ENCODE data around the gene COX6A1. TPM values are rescaled to one million over a fixed set of nuclear protein-coding genes. Genes with fewer than 3 reads are reported as not detected.

The COX6A1 gene
- total RNA-seq, 1 donor = 366 TPM

- no peak overlapping the region for H3K4me3 ChIP-seq (ENCODE audit: low read depth, low read length)
- no peak for TF ChIP-seq CTCF (IDR thresholded peaks at IDR 0.05; ENCODE audit: insufficient read depth, low read length)
- DNase-seq (ENCODE audit: low read depth) = no peak
Measured at GRCh38 chr12:120455302-120455701, 17.4 kb downstream of the COX6A1 start.

GRCh38 chr12:120457133-120457532 lies 19.2 kb downstream of the COX6A1 start:
- DNase-seq (ENCODE audit: low read depth) = no peak

GRCh38 chr12:120460157-120460556 lies 22.2 kb downstream of the COX6A1 start:
- TF ChIP-seq CTCF (IDR thresholded peaks at IDR 0.05; ENCODE audit: insufficient read depth, low read length) = no peak
- DNase-seq (ENCODE audit: low read depth) = no peak
- H3K4me3 ChIP-seq (ENCODE audit: low read depth, low read length) = no peak overlapping the region

More at GRCh38 chr12:120457133-120457532, 19.2 kb downstream of the COX6A1 start:
- peak; percentile 38 for TF ChIP-seq CTCF (IDR thresholded peaks at IDR 0.05; ENCODE audit: insufficient read depth, low read length)
- no peak overlapping the region for H3K4me3 ChIP-seq (ENCODE audit: low read depth, low read length)

GRCh38 chr12:120462099-120462640 lies 24.3 kb downstream of the COX6A1 start:
- TF ChIP-seq CTCF (IDR thresholded peaks at IDR 0.05; ENCODE audit: insufficient read depth, low read length) = no peak
- no peak for DNase-seq (ENCODE audit: low read depth)
- no peak overlapping the region for H3K4me3 ChIP-seq (ENCODE audit: low read depth, low read length)

GRCh38 chr12:120463712-120464111 lies 25.8 kb downstream of the COX6A1 start:
- no peak for TF ChIP-seq CTCF (IDR thresholded peaks at IDR 0.05; ENCODE audit: insufficient read depth, low read length)
- no peak overlapping the region for H3K4me3 ChIP-seq (ENCODE audit: low read depth, low read length)
- no peak for DNase-seq (ENCODE audit: low read depth)

GRCh38 chr12:120465756-120466155 lies 27.8 kb downstream of the COX6A1 start:
- no peak for TF ChIP-seq CTCF (IDR thresholded peaks at IDR 0.05; ENCODE audit: insufficient read depth, low read length)
- no peak for DNase-seq (ENCODE audit: low read depth)
- H3K4me3 ChIP-seq (ENCODE audit: low read depth, low read length) = no peak overlapping the region
